A549 (cell line): ENCODE data around the gene IFT25. TPM values are rescaled to one million over a fixed set of nuclear protein-coding genes. Genes with fewer than 3 reads are reported as not detected.
"Not testable (repeated sequence)": the region's sequence is repeated elsewhere in the genome, so short reads cannot be mapped to it uniquely, and the experiment has no call there.

Experiments used
- ATAC-seq, 2 experiments: fragments of 200-7000 bp in 1 of 2; fragments of >200 bp in 1 of 2; cut with Nextera tagmentation in 1 of 2; cut with Tn5 transposase in 1 of 2; 3 replicates each; pipeline versions ENCODE4 v1.8.0 to v1.9.1; 2018 to 2020; ENCODE audit warnings: mild to moderate bottlenecking in 1 of 2, moderate library complexity in 1 of 2
- CTCF ChIA-PET: fragments of 300-600 bp; sonication (Branson Sonifier 250); formaldehyde crosslinking; extraction: SDS; loops from one replicate; lab custom pipeline; 2021; ENCODE audit warnings: antibody characterized with exemption, inconsistent platforms; lab: Yijun Ruan, JAX
- POLR2A ChIA-PET: fragments of 350-600 bp; formaldehyde crosslinking; extraction: SDS; loops from one replicate; lab custom pipeline; 2021; ENCODE audit warnings: antibody characterized with exemption, inconsistent platforms; lab: Yijun Ruan, JAX
- DNase-seq, 2 experiments: peaks; one replicate each; pipeline versions ENCODE4 v3.0.0 to v3.0.0-alpha.2; 2011 to 2016; ENCODE audit warnings: low read depth in 1 of 2, low spot score in 1 of 2
- FAIRE-seq: peaks from 2 replicates; lab custom pipeline; 2011; peaks lifted over from hg19 to GRCh38; lab: Jason Lieb, UNC
- H3K27ac ChIP-seq, 2 experiments: fragments of >200 bp; sonication (Bioruptor Twin); formaldehyde crosslinking; 3 replicates each; pipeline ENCODE4 v1.5.1; 2016 to 2017
- H3K4me1 ChIP-seq: fragments of >200 bp; sonication (Bioruptor Twin); formaldehyde crosslinking; 3 replicates; pipeline ENCODE4 v1.6.1; 2016
- H3K4me2 ChIP-seq: fragments of >200 bp; sonication (Bioruptor Twin); formaldehyde crosslinking; 3 replicates; pipeline ENCODE4 v1.6.1; 2016
- H3K4me3 ChIP-seq: fragments of >200 bp; sonication (Bioruptor Twin); formaldehyde crosslinking; 3 replicates; pipeline ENCODE4 v1.5.1; 2016
- H3K9me3 ChIP-seq: fragments of >200 bp; sonication (Bioruptor Twin); formaldehyde crosslinking; 3 replicates; pipeline ENCODE4 v1.6.1; 2016
- CHD4 ChIP-seq: fragments of 200-600 bp; sonication (generic); IDR thresholded peaks from 2 replicates; pipeline ENCODE4 v1.6.1; 2016; ENCODE audit warnings: antibody characterized with exemption, mild to moderate bottlenecking, borderline replicate concordance
- HOXA7 ChIP-seq: fragments of 250-450 bp; sonication (Bioruptor Pico); IDR thresholded peaks from 2 replicates; pipeline ENCODE4 v1.5.0; 2020; ENCODE audit warnings: mild to moderate bottlenecking, moderate library complexity
- HOXB13 ChIP-seq: fragments of 250-450 bp; sonication (Bioruptor Pico); IDR thresholded peaks from 2 replicates; pipeline ENCODE4 v1.5.0; 2020; ENCODE audit warnings: low read depth, mild to moderate bottlenecking, moderate library complexity
- KDM5A ChIP-seq: fragments of 200-600 bp; sonication (generic); IDR thresholded peaks from 2 replicates; pipeline ENCODE4 v1.6.1; 2016; ENCODE audit warnings: antibody characterized with exemption, mild to moderate bottlenecking
- RAD21 ChIP-seq, 2 experiments: fragments of >200 bp in 1 of 2; sonication (Bioruptor Twin) in 1 of 2; formaldehyde crosslinking in 1 of 2; IDR thresholded peaks in 1 of 2; conservative IDR thresholded peaks in 1 of 2; 2 replicates in 1 of 2; 3 replicates in 1 of 2; pipeline ENCODE4 v1.6.1; 2012 to 2018; ENCODE audit warnings: inconsistent platforms in 1 of 2
- REST ChIP-seq: fragments of 200-600 bp; sonication (generic); IDR thresholded peaks from 2 replicates; pipeline ENCODE4 v1.6.1; 2016; ENCODE audit warnings: antibody characterized with exemption, mild to moderate bottlenecking, moderate library complexity
- ZSCAN20 ChIP-seq: fragments of 250-450 bp; sonication (Bioruptor Pico); IDR thresholded peaks from 2 replicates; pipeline ENCODE4 v1.8.0; 2022; ENCODE audit warnings: mild to moderate bottlenecking, moderate library complexity
- WGBS: methylation state at CpG from one replicate; pipeline ENCODE4 v1.1.6; 2017; ENCODE audit errors: missing lambda C conversion rate; 5-methylcytosine and 5-hydroxymethylcytosine counted together
- polyA plus RNA-seq, 4 experiments: library from polyadenylated mRNA; depleted of rRNA in 3 of 4; stranded (reverse); fragments of >200 nt; fragmentation: RNase III in 1 of 4; extraction: RNeasy Plus Mini Kit Qiagen cat#74134 plus additional on column Dnase treatment in 1 of 4; gene quantifications; 2 replicates in 3 of 4; 3 replicates in 1 of 4; pipeline ENCODE4 v1.2.3, GENCODE V29; 2011 to 2017

The IFT25 gene
- polyA plus RNA-seq, 2 of the 4 experiments (the other 2 are of a cell fraction): 39.0 to 49.4 TPM

- TF ChIP-seq ZSCAN20: no peak
- peak; percentile 55 to 59 for TF ChIP-seq RAD21 (conservative IDR thresholded peaks at IDR 0.05 in 1 of 2, IDR thresholded peaks at IDR 0.05 in 1 of 2)
These were observed 66.9 kb downstream of the IFT25 start (continued) for GRCh38 chr1:53878492-53879105.

DNA sequence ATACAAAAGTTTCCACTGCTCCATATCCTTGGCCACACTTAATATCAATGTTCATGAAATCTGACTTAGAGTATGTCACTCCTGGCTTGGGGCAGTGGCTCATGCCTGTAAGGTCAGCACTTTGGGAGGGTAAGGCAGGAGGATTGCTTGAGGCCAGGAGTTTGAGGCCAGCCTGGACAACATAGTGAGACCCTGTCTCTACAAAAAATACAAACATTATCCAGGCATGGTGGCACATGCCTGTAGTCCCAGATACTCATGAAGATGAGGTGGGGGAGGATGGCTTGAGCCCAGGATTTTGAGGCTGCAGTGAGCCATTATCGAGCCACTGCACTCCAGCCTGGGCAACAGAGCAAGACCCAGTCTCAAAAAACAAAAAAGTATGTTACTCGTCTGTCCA is 70.3 kb downstream of the IFT25 start:
- H3K9me3 ChIP-seq, FAIRE-seq, DNase-seq, POLR2A ChIA-PET, H3K4me2 ChIP-seq, ATAC-seq, H3K4me1 ChIP-seq, H3K27ac ChIP-seq, H3K4me3 ChIP-seq: not testable (repeated sequence)
- CTCF ChIA-PET: interaction anchor here (1.2 to 4.9 kb wide), 3 partner anchors 73 to 935 kb away, joined by 3 to 20 read pairs (median 18); no protein-coding TSS in a partner anchor
- WGBS: 72% methylated on average over 2 of the region's 2 CpGs

DNA sequence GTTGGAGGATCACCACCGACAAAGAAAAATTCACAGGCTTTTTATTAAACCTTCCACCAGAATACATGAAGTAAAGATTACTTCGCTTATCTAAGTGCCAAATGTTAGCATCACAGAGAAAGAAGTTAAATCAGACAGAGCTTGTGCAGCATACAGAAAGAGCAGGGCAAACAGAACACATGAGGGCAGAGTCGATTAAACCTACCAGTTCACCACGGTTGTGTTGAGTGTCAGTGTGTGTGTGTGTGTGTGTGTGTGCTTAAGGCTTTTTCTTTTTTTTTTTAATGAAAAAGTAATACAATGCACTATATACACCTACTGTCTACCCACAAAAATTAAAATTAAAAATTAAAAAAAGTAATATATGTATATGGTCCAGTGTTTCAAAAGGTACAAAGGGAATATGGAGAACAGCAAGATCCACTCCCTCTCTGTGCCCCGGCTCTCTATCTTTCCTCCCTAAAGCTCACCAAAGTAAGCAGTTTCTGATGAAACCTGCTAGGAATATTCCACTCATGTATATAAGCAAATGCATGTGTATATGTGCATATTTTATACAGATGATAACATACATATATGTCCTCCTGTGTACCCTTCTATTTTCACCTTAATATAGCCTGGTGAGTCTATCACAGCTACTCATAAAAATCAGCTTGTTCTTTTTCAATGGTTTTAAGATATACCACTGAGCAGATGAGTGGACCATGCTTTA is 73.6 kb downstream of the IFT25 start:
- ChIA-PET CTCF (interaction anchor here (0.6 to 6.6 kb wide), 6 partner anchors 7 to 87 kb away, joined by 3 to 46 read pairs (median 15); no protein-coding TSS in a partner anchor), POLR2A (no interaction called here)
- H3K4me3 ChIP-seq: no peak overlapping the region
- no peaks in the 10 kb centered on the region for H3K4me1 ChIP-seq
- no peak for ATAC-seq
- no peak for DNase-seq
- H3K27ac ChIP-seq: no peak overlapping the region
- no peak overlapping the region for H3K4me2 ChIP-seq
- no peak for TF ChIP-seq HOXB13 (CRISPR knock-in tag)
- TF ChIP-seq HOXA7 (CRISPR knock-in tag): no peak
- no peak for TF ChIP-seq REST
- TF ChIP-seq KDM5A: no peak
- TF ChIP-seq CHD4: no peak
- no peaks in the 10 kb centered on the region for H3K9me3 ChIP-seq
- FAIRE-seq: no peak
- WGBS: 71% methylated on average over 5 of the region's 5 CpGs

Other genes starting within 250 kb of the IFT25 start
- gene GLIS1, start 206.5 kb downstream of the IFT25 start, polyA plus RNA-seq (2011; rRNA removed): not detected in 2 replicates
- gene GLIS1, start 206.5 kb downstream of the IFT25 start, polyA plus RNA-seq (2017; fragmentation: RNase III; extraction: RNeasy Plus Mini Kit Qiagen cat#74134 plus additional on column Dnase treatment): 0.04 TPM in 2 of 3 replicates, not detected in the other
- 39.1 and 49.5 TPM in 2 replicates for gene NDC1, start 107.4 kb downstream of the IFT25 start, polyA plus RNA-seq (2011; rRNA removed)
- gene NDC1, start 107.4 kb downstream of the IFT25 start, polyA plus RNA-seq (2017; fragmentation: RNase III; extraction: RNeasy Plus Mini Kit Qiagen cat#74134 plus additional on column Dnase treatment): 25.7 to 27.8 TPM (median 26.4 TPM) in 3 replicates
- 30.1 and 34.6 TPM in 2 replicates for gene YIPF1, start 55.9 kb downstream of the IFT25 start, polyA plus RNA-seq (2011; rRNA removed)
- gene YIPF1, start 55.9 kb downstream of the IFT25 start, polyA plus RNA-seq (2017; fragmentation: RNase III; extraction: RNeasy Plus Mini Kit Qiagen cat#74134 plus additional on column Dnase treatment): 12.7 to 15.4 TPM (median 15.4 TPM) in 3 replicates
- 0.13 TPM in 1 of 2 replicates, not detected in the other for gene DIO1, start 51.5 kb downstream of the IFT25 start, polyA plus RNA-seq (2011; rRNA removed)
- not detected in 3 replicates for gene DIO1, start 51.5 kb downstream of the IFT25 start, polyA plus RNA-seq (2017; fragmentation: RNase III; extraction: RNeasy Plus Mini Kit Qiagen cat#74134 plus additional on column Dnase treatment)
- 35.1 TPM in 2 replicates for gene LRRC42, start 651 bp upstream of the IFT25 start, polyA plus RNA-seq (2011; rRNA removed)
- 27.6 to 31.5 TPM (median 29.7 TPM) in 3 replicates for gene LRRC42, start 651 bp upstream of the IFT25 start, polyA plus RNA-seq (2017; fragmentation: RNase III; extraction: RNeasy Plus Mini Kit Qiagen cat#74134 plus additional on column Dnase treatment)
- gene LDLRAD1, start 72.5 kb upstream of the IFT25 start, polyA plus RNA-seq (2011; rRNA removed): 0.06 and 0.12 TPM in 2 replicates
- gene LDLRAD1, start 72.5 kb upstream of the IFT25 start, polyA plus RNA-seq (2017; fragmentation: RNase III; extraction: RNeasy Plus Mini Kit Qiagen cat#74134 plus additional on column Dnase treatment): not detected in 3 replicates
- 225 and 259 TPM in 2 replicates for gene TMEM59, start 107.5 kb upstream of the IFT25 start, polyA plus RNA-seq (2011; rRNA removed)
- gene TMEM59, start 107.5 kb upstream of the IFT25 start, polyA plus RNA-seq (2017; fragmentation: RNase III; extraction: RNeasy Plus Mini Kit Qiagen cat#74134 plus additional on column Dnase treatment): 97.2 to 120 TPM (median 114 TPM) in 3 replicates
- gene TCEANC2, start 107.9 kb upstream of the IFT25 start, polyA plus RNA-seq (2011; rRNA removed): 3.4 and 3.5 TPM in 2 replicates
- gene TCEANC2, start 107.9 kb upstream of the IFT25 start, polyA plus RNA-seq (2017; fragmentation: RNase III; extraction: RNeasy Plus Mini Kit Qiagen cat#74134 plus additional on column Dnase treatment): 1.6 to 2.0 TPM (median 1.9 TPM) in 3 replicates
- not detected in 2 replicates for gene CDCP2, start 207.3 kb upstream of the IFT25 start, polyA plus RNA-seq (2011; rRNA removed)
- gene CDCP2, start 207.3 kb upstream of the IFT25 start, polyA plus RNA-seq (2017; fragmentation: RNase III; extraction: RNeasy Plus Mini Kit Qiagen cat#74134 plus additional on column Dnase treatment): not detected in 3 replicates